K562 (cell line): ENCODE measurements around the gene E2F7. TPM values are rescaled to one million over a fixed set of nuclear protein-coding genes. Genes with fewer than 3 reads are reported as not detected.

Source experiments
- ATAC-seq: fragments of 200-7000 bp; cut with Tn5 transposase; 3 replicates; pipeline ENCODE4 v1.9.1; 2020; ENCODE audit warnings: moderate library complexity
- BruUV-seq: library from RNA; stranded (reverse); fragments of 400-500 nt; replicated peaks from 2 replicates; lab custom pipeline; 2021; lab: Mats Ljungman, UMichigan
- CTCF ChIA-PET: fragments of 300-600 bp; formaldehyde crosslinking; extraction: SDS; loops from one replicate; lab custom pipeline; 2021; ENCODE audit warnings: low intra/inter-chr PET ratio; lab: Yijun Ruan, JAX
- POLR2A ChIA-PET: fragments of 300-600, 350-650 bp; sonication (Branson Sonifier 250); formaldehyde crosslinking; extraction: SDS; loops from one replicate; lab custom pipeline; 2021; ENCODE audit warnings: antibody characterized with exemption, inconsistent platforms; lab: Yijun Ruan, JAX
- DNase-seq, 4 experiments: peaks; one replicate each; pipeline versions ENCODE4 v3.0.0 to v3.0.0-alpha.2; 2011 to 2018; ENCODE audit warnings: low spot score in 3 of 4, mixed read lengths in 3 of 4; ENCODE audit errors: extremely low read depth in 1 of 4
- FAIRE-seq: peaks from 2 replicates; lab custom pipeline; 2011; peaks lifted over from hg19 to GRCh38; lab: Jason Lieb, UNC
- H2AFZ ChIP-seq: 2 replicates; pipeline ENCODE4 v1.6.0; 2011; ENCODE audit warnings: low read depth, low read length, control low read depth, inconsistent platforms
- H3K27ac ChIP-seq: fragments of 200-600 bp; 3 replicates; pipeline ENCODE4 v1.8.0; 2011; ENCODE audit warnings: low read depth, mild to moderate bottlenecking, control low read depth, inconsistent platforms, low read length, moderate library complexity, mixed read lengths; ENCODE audit errors: extremely low read depth
- H3K27me3 ChIP-seq, 2 experiments: fragments of 300-600 bp in 1 of 2; 2 replicates in 1 of 2; 3 replicates in 1 of 2; pipeline versions ENCODE4 v1.6.0 to v1.8.0; 2011; ENCODE audit warnings: inconsistent platforms in 2 of 2, low read length in 2 of 2, mild to moderate bottlenecking in 1 of 2, mixed read lengths in 1 of 2, moderate library complexity in 1 of 2; ENCODE audit not compliant: control insufficient read depth in 2 of 2, insufficient read depth in 2 of 2
- H3K36me3 ChIP-seq: fragments of 300-600 bp; 3 replicates; pipeline ENCODE4 v1.8.0; 2011; ENCODE audit warnings: mild to moderate bottlenecking, low read length, inconsistent platforms; ENCODE audit not compliant: control insufficient read depth, insufficient read depth
- H3K4me1 ChIP-seq, 2 experiments: fragments of 200-600 bp in 1 of 2; replicated peaks in 1 of 2; 2 replicates in 1 of 2; 3 replicates in 1 of 2; pipeline versions ENCODE4 v1.5.1 to v1.8.0; 2011; ENCODE audit warnings: inconsistent platforms in 2 of 2, low read length in 2 of 2, mild to moderate bottlenecking in 1 of 2, mixed read lengths in 1 of 2, moderate library complexity in 1 of 2; ENCODE audit not compliant: control insufficient read depth in 2 of 2, insufficient read depth in 2 of 2
- H3K4me2 ChIP-seq: 2 replicates; pipeline ENCODE4 v1.6.1; 2011; ENCODE audit warnings: low read length, control low read depth, inconsistent platforms, mixed read lengths; ENCODE audit not compliant: insufficient read depth
- H3K4me3 ChIP-seq: fragments of 200-600 bp; sonication (generic), shearing (Covaris generic); 2 replicates; pipeline ENCODE4 v1.5.1; 2016; ENCODE audit warnings: control low read depth, inconsistent platforms
- H3K79me2 ChIP-seq: fragments of 200-600 bp; 3 replicates; pipeline ENCODE4 v1.8.0; 2011; ENCODE audit warnings: low read length, inconsistent platforms; ENCODE audit not compliant: control insufficient read depth, insufficient read depth
- H3K9ac ChIP-seq, 2 experiments: 2 replicates each; pipeline versions ENCODE4 v1.6.0 to v1.6.1; 2011; ENCODE audit warnings: low read depth in 2 of 2, low read length in 2 of 2, control low read depth in 1 of 2, inconsistent platforms in 1 of 2, mild to moderate bottlenecking in 1 of 2, mixed read lengths in 1 of 2; ENCODE audit not compliant: insufficient read depth in 1 of 2
- H3K9me1 ChIP-seq: one replicate; pipeline ENCODE4 v1.6.0; 2011; ENCODE audit warnings: inconsistent platforms, mild to moderate bottlenecking, low read length, moderate library complexity; ENCODE audit not compliant: control insufficient read depth, insufficient read depth
- H3K9me3 ChIP-seq: replicated peaks from 2 replicates; pipeline ENCODE4 v1.5.1; 2011; ENCODE audit warnings: low read depth, low read length, inconsistent platforms; ENCODE audit not compliant: control insufficient read depth, insufficient read depth
- H4K20me1 ChIP-seq: replicated peaks from 2 replicates; pipeline ENCODE4 v1.6.1; 2011; ENCODE audit warnings: low read length, inconsistent platforms, mixed read lengths; ENCODE audit not compliant: control insufficient read depth, insufficient read depth
- MCM2 ChIP-seq: fragments of 450-650 bp; IDR thresholded peaks from 2 replicates; pipeline ENCODE4 v1.6.1; 2017; ENCODE audit warnings: low read depth, mild to moderate bottlenecking
- MTA3 ChIP-seq: fragments of 450-650 bp; formaldehyde crosslinking; IDR thresholded peaks from 2 replicates; pipeline ENCODE4 v1.6.1; 2017; ENCODE audit warnings: mild to moderate bottlenecking, borderline replicate concordance
- NCOR1 ChIP-seq: fragments of 450-650 bp; IDR thresholded peaks from 2 replicates; pipeline ENCODE4 v1.6.1; 2016; ENCODE audit warnings: mild to moderate bottlenecking, moderate library complexity
- NFE2L1 ChIP-seq: fragments of 450-650 bp; IDR thresholded peaks from 2 replicates; pipeline ENCODE4 v1.6.1; 2016; ENCODE audit warnings: missing genetic modification characterization, low read depth, mild to moderate bottlenecking, missing compliant biosample characterization, moderate library complexity, borderline replicate concordance
- NFRKB ChIP-seq: fragments of 450-650 bp; IDR thresholded peaks from 2 replicates; pipeline ENCODE4 v1.6.1; 2016; ENCODE audit warnings: low read depth
- RAD51 ChIP-seq: fragments of 450-650 bp; IDR thresholded peaks from 2 replicates; pipeline ENCODE4 v1.7.1; 2016; ENCODE audit warnings: low read depth, mild to moderate bottlenecking, borderline replicate concordance
- RBM17 ChIP-seq: fragments of 200-400 bp; formaldehyde crosslinking; IDR thresholded peaks from 2 replicates; pipeline ENCODE4 v1.6.1; 2017; ENCODE audit warnings: low read depth, mild to moderate bottlenecking, low read length, borderline replicate concordance
- RUNX1 ChIP-seq: sonication (generic); IDR thresholded peaks from 2 replicates; pipeline ENCODE4 v1.6.1; 2016; ENCODE audit warnings: antibody characterized with exemption, low read depth
- SMARCA4 ChIP-seq: fragments of 450-650 bp; IDR thresholded peaks from 2 replicates; pipeline ENCODE4 v1.6.1; 2016
- SOX6 ChIP-seq: fragments of 450-650 bp; IDR thresholded peaks from 2 replicates; pipeline ENCODE4 v1.6.1; 2014; ENCODE audit warnings: mild to moderate bottlenecking
- ZBTB17 ChIP-seq: fragments of 450-650 bp; formaldehyde crosslinking; IDR thresholded peaks from 2 replicates; pipeline ENCODE4 v1.4.0; 2020; ENCODE audit warnings: mild to moderate bottlenecking
- ZNF232 ChIP-seq: sonication (generic); formaldehyde crosslinking; IDR thresholded peaks from 2 replicates; pipeline ENCODE4 v1.8.0; 2022; ENCODE audit warnings: mild to moderate bottlenecking, missing genetic modification reagents
- ZNF239 ChIP-seq: fragments of 250-450 bp; sonication (Bioruptor Pico); IDR thresholded peaks from 2 replicates; pipeline ENCODE4 v1.4.0; 2020; ENCODE audit warnings: mild to moderate bottlenecking
- ZNF316 ChIP-seq: fragments of 450-650 bp; IDR thresholded peaks from 2 replicates; pipeline ENCODE4 v1.6.1; 2016
- ZNF764 ChIP-seq: fragments of 250-450 bp; sonication (Bioruptor Pico); IDR thresholded peaks from 2 replicates; pipeline ENCODE4 v1.4.0; 2020; ENCODE audit warnings: low read depth, mild to moderate bottlenecking, moderate library complexity
- WGBS: fragments of 100-300 bp; shearing (Covaris generic); methylation state at CpG from one replicate; pipeline ENCODE4 v1.1.6; 2016; ENCODE audit warnings: low coverage, mixed read lengths; ENCODE audit not compliant: insufficient coverage; ENCODE audit errors: missing lambda C conversion rate; 5-methylcytosine and 5-hydroxymethylcytosine counted together
- in situ Hi-C: fragments of 300-500 bp; cut with MboI; formaldehyde crosslinking; loops from 4 replicates; pipeline ENCODE4 v1.15.0; 2018; ENCODE audit warnings: inconsistent platforms, mixed read lengths
- intact Hi-C: fragments of 100-400 bp; cut with micrococcal nuclease; formaldehyde crosslinking; loops from 2 replicates; pipeline ENCODE4 v1.14.2; 2022
- polyA plus RNA-seq, 8 experiments: library from polyadenylated mRNA; depleted of rRNA in 4 of 8; stranded (reverse) in 5 of 8; unstranded in 3 of 8; fragments of >200 nt; fragmentation: Nextera tagmentation in 2 of 8; fragmentation: Illumina TruSeq in 1 of 8; extraction: Ambion mirVana in 2 of 8; extraction: Trizol in 1 of 8; gene quantifications; 2 replicates each; pipeline versions ENCODE4 v1.2.1 to v1.2.3, GENCODE V29; 2011 to 2014; ENCODE audit warnings: inconsistent platforms in 1 of 8, missing spikeins in 1 of 8
- total RNA-seq, 7 experiments: library from RNA; depleted of rRNA in 6 of 7; stranded (reverse); fragments of >200 nt in 6 of 7; fragmentation: Illumina TruSeq in 2 of 7; extraction: Trizol in 2 of 7; gene quantifications; 2 replicates each; pipeline versions ENCODE4 v1.2.1 to v1.2.3, GENCODE V29; 2011 to 2021; ENCODE audit warnings: low replicate concordance in 1 of 7
- TF ChIP-seq, protein P1 (sequence below): fragments of 150-350 bp; IDR thresholded peaks from 2 replicates; pipeline ENCODE4 v1.6.1; 2014; ENCODE audit warnings: low read depth, mild to moderate bottlenecking, low read length, borderline replicate concordance
- TF ChIP-seq, protein P2 (sequence below): fragments of 450-650 bp; IDR thresholded peaks from 2 replicates; pipeline ENCODE4 v1.6.1; 2016; ENCODE audit warnings: antibody characterized with exemption
- TF ChIP-seq, protein P3 (sequence below), 2 experiments: IDR thresholded peaks; 2 replicates each; pipeline ENCODE4 v1.6.1; 2011; ENCODE audit warnings: borderline replicate concordance in 1 of 2, control low read depth in 1 of 2, low read depth in 1 of 2, low read length in 1 of 2, mild to moderate bottlenecking in 1 of 2, mixed read lengths in 1 of 2, moderate library complexity in 1 of 2; ENCODE audit not compliant: insufficient read depth in 1 of 2, insufficient read length in 1 of 2, poor library complexity in 1 of 2, severe bottlenecking in 1 of 2; ENCODE audit errors: extremely low read depth in 1 of 2

E2F7 gene
- total and polyA plus RNA-seq, 9 of the 15 experiments (the other 6 are each of a cell fraction or from before 2014, with no cell fraction given): 3.4 to 13.6 (median 8.1) TPM

DNA sequence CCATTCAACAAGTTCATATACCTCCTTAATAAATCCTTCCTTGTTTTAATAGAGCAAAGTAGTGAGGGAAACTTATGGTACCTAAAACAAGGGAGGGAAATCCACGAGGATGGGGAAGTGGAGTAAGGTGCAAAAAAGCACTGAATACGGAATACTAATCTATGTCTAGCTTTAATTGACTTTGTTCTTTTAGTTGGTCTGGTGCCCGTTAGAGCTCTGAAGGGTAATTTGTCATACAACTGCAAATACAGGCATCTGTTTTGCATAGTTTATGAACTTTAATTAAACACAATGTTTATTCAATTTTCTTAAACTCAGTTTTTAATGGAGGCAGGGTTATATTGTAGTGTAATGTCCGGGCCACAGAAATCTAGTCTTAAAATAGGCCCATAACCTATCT is 67.0 kb downstream of the E2F7 start:
- Histone ChIP-seq H3K9me3 (no peaks in the 10 kb centered on the region), H3K9ac (no peak overlapping the region), H3K4me3 (no peak overlapping the region), H3K4me1 (no peaks in the 10 kb centered on the region; a peak in 1 of 5 replicates), H3K4me2 (no peak overlapping the region), H3K79me2 (no peaks in the 10 kb centered on the region), H3K9me1 (no peaks in the 10 kb centered on the region), H2AFZ (no peak overlapping the region), H3K36me3 (no peaks in the 10 kb centered on the region), H4K20me1 (no peaks in the 10 kb centered on the region), H3K27ac (no peak overlapping the region), H3K27me3 (peaks cover 0 to 9% of the 10 kb centered on the region in 2 experiments; a peak in 2 of 5 replicates)
- TF ChIP-seq, protein P1, sequence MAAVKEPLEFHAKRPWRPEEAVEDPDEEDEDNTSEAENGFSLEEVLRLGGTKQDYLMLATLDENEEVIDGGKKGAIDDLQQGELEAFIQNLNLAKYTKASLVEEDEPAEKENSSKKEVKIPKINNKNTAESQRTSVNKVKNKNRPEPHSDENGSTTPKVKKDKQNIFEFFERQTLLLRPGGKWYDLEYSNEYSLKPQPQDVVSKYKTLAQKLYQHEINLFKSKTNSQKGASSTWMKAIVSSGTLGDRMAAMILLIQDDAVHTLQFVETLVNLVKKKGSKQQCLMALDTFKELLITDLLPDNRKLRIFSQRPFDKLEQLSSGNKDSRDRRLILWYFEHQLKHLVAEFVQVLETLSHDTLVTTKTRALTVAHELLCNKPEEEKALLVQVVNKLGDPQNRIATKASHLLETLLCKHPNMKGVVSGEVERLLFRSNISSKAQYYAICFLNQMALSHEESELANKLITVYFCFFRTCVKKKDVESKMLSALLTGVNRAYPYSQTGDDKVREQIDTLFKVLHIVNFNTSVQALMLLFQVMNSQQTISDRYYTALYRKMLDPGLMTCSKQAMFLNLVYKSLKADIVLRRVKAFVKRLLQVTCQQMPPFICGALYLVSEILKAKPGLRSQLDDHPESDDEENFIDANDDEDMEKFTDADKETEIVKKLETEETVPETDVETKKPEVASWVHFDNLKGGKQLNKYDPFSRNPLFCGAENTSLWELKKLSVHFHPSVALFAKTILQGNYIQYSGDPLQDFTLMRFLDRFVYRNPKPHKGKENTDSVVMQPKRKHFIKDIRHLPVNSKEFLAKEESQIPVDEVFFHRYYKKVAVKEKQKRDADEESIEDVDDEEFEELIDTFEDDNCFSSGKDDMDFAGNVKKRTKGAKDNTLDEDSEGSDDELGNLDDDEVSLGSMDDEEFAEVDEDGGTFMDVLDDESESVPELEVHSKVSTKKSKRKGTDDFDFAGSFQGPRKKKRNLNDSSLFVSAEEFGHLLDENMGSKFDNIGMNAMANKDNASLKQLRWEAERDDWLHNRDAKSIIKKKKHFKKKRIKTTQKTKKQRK: no peak
- TF ChIP-seq RUNX1 (no peak), ZNF232 (CRISPR knock-in tag) (no peak), ZBTB17 (no peak), SOX6 (no peak), NCOR1 (no peak), RBM17 (no peak), NFE2L1 (tag) (no peak), ZNF316 (no peak), MTA3 (no peak), ZNF764 (CRISPR knock-in tag) (no peak), RAD51 (no peak), ZNF239 (CRISPR knock-in tag) (no peak), SMARCA4 (no peak), MCM2 (no peak), NFRKB (no peak)
- TF ChIP-seq, protein P2, sequence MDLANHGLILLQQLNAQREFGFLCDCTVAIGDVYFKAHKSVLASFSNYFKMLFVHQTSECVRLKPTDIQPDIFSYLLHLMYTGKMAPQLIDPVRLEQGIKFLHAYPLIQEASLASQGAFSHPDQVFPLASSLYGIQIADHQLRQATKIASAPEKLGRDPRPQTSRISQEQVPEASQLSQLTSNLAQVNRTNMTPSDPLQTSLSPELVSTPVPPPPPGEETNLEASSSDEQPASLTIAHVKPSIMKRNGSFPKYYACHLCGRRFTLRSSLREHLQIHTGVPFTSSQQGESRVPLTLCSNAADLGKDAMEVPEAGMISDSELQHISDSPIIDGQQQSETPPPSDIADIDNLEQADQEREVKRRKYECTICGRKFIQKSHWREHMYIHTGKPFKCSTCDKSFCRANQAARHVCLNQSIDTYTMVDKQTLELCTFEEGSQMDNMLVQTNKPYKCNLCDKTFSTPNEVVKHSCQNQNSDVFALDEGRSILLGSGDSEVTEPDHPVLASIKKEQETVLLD: no peak
- TF ChIP-seq, protein P3, sequence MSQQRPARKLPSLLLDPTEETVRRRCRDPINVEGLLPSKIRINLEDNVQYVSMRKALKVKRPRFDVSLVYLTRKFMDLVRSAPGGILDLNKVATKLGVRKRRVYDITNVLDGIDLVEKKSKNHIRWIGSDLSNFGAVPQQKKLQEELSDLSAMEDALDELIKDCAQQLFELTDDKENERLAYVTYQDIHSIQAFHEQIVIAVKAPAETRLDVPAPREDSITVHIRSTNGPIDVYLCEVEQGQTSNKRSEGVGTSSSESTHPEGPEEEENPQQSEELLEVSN (IDR thresholded peaks at IDR 0.05; ENCODE audit: borderline replicate concordance in 1 of 2, extremely low read depth in 1 of 2, insufficient read depth in 1 of 2, insufficient read length in 1 of 2, low read depth in 1 of 2, low read length in 1 of 2, poor library complexity in 1 of 2, severe bottlenecking in 1 of 2): no peak
- intact Hi-C loops: no loop called here
- POLR2A ChIA-PET: interaction anchor here (0.6 kb wide), 3 partner anchors 19 to 152 kb away, joined by 3 read pairs; no protein-coding TSS in a partner anchor
- BruUV-seq: no TSS peak
- FAIRE-seq (no peak), ATAC-seq (no peak), DNase-seq (no peak)
- in situ Hi-C loops: no loop called here
- 0% methylated on average over 4 of the region's 4 CpGs for WGBS
- CTCF ChIA-PET: no interaction called here
